Karpas-422 (cell line): Measurements from ENCODE around the gene GPSM1. TPM values are rescaled to one million over a fixed set of nuclear protein-coding genes. Genes with fewer than 3 reads are reported as not detected.

Experiments used
- DNase-seq: peaks from one replicate; pipeline ENCODE4 v3.0.0-alpha.2; 2015
- H2AFZ ChIP-seq: fragments of 200-600 bp; sonication (generic); 2 replicates; pipeline ENCODE4 v1.6.1; 2014; ENCODE audit warnings: antibody characterized with exemption, low read length, mixed read lengths
- H3K27ac ChIP-seq: fragments of 200-600 bp; sonication (generic); 2 replicates; pipeline ENCODE4 v1.5.1; 2014; ENCODE audit warnings: mild to moderate bottlenecking, low read length, moderate library complexity
- H3K27me3 ChIP-seq: fragments of 200-600 bp; sonication (generic); 2 replicates; pipeline ENCODE4 v1.6.1; 2014; ENCODE audit warnings: low read length, mixed read lengths
- H3K36me3 ChIP-seq: fragments of 200-600 bp; sonication (generic); 2 replicates; pipeline ENCODE4 v1.6.1; 2014; ENCODE audit warnings: low read length, mixed read lengths; ENCODE audit not compliant: insufficient read depth
- H3K4me1 ChIP-seq: fragments of 200-600 bp; sonication (generic); 2 replicates; pipeline ENCODE4 v1.6.1; 2014; ENCODE audit warnings: mild to moderate bottlenecking, low read length, mixed read lengths
- H3K4me2 ChIP-seq: fragments of 200-600 bp; sonication (generic); 2 replicates; pipeline ENCODE4 v1.6.1; 2014; ENCODE audit warnings: low read length, low read depth, mild to moderate bottlenecking; ENCODE audit not compliant: poor library complexity, severe bottlenecking
- H3K4me3 ChIP-seq: fragments of 200-600 bp; sonication (generic); 2 replicates; pipeline ENCODE4 v1.5.1; 2014; ENCODE audit warnings: mild to moderate bottlenecking, antibody characterized with exemption, low read length, mixed read lengths
- H3K79me2 ChIP-seq: fragments of 200-600 bp; sonication (generic); 2 replicates; pipeline ENCODE4 v1.6.1; 2014; ENCODE audit warnings: mild to moderate bottlenecking, low read length, mixed read lengths
- H3K9ac ChIP-seq: fragments of 200-600 bp; sonication (generic); 2 replicates; pipeline ENCODE4 v1.6.0; 2014; ENCODE audit warnings: low read length
- H3K9me2 ChIP-seq: fragments of 200-600 bp; sonication (generic), shearing (Covaris generic); replicated peaks from 2 replicates; pipeline ENCODE4 v1.6.0; 2014; ENCODE audit warnings: mild to moderate bottlenecking, low read length, moderate library complexity; ENCODE audit not compliant: insufficient read depth
- H3K9me3 ChIP-seq: fragments of 300-700, 200-600 bp; sonication (generic); 2 replicates; pipeline ENCODE4 v1.6.1; 2014; ENCODE audit warnings: low read length, mixed read lengths
- H4K20me1 ChIP-seq: fragments of 200-600 bp; sonication (generic); 2 replicates; pipeline ENCODE4 v1.6.1; 2014; ENCODE audit warnings: mild to moderate bottlenecking, antibody characterized with exemption, low read length, low read depth; ENCODE audit not compliant: insufficient read depth
- total RNA-seq: library from RNA; depleted of rRNA; stranded (reverse); fragments of >200 nt; shearing (Covaris generic); gene quantifications from 2 replicates; pipeline ENCODE4 v1.2.3, GENCODE V29; 2014; ENCODE audit warnings: low replicate concordance

Gene GPSM1
- total RNA-seq, 1 experiment from 2014 or later = 11.7 TPM

GRCh38 chr9:136294437-136294836 lies 32.9 kb upstream of the GPSM1 start:
- no peak for DNase-seq
- H2AFZ ChIP-seq = no peak overlapping the region
- no peak overlapping the region for H3K27ac ChIP-seq
- H3K4me3 ChIP-seq = no peak overlapping the region
- no peaks in the 10 kb centered on the region for H4K20me1 ChIP-seq
- no peaks in the 10 kb centered on the region for H3K36me3 ChIP-seq
- no peaks in the 10 kb centered on the region for H3K27me3 ChIP-seq
- peaks cover 4% of the 10 kb centered on the region; the same call in 1 of the 2 replicates for H3K9me3 ChIP-seq
- H3K9me2 ChIP-seq = no peaks in the 10 kb centered on the region
- H3K79me2 ChIP-seq = no peaks in the 10 kb centered on the region
- H3K9ac ChIP-seq = no peak overlapping the region
- H3K4me1 ChIP-seq = peaks cover 10% of the 10 kb centered on the region
- H3K4me2 ChIP-seq = no peak overlapping the region

GRCh38 chr9:136295055-136295454 lies 32.3 kb upstream of the GPSM1 start:
- H3K27me3 ChIP-seq = no peaks in the 10 kb centered on the region
- DNase-seq = no peak
- H3K4me1 ChIP-seq = peaks cover 5% of the 10 kb centered on the region
- H3K36me3 ChIP-seq = no peaks in the 10 kb centered on the region
- H3K4me2 ChIP-seq = no peak overlapping the region
- peaks cover 4% of the 10 kb centered on the region; the same call in 1 of the 2 replicates for H3K9me3 ChIP-seq
- no peaks in the 10 kb centered on the region for H4K20me1 ChIP-seq
- H3K27ac ChIP-seq = no peak overlapping the region
- no peak overlapping the region for H3K9ac ChIP-seq
- H3K9me2 ChIP-seq = no peaks in the 10 kb centered on the region
- H3K4me3 ChIP-seq = no peak overlapping the region
- H3K79me2 ChIP-seq = no peaks in the 10 kb centered on the region
- no peak overlapping the region for H2AFZ ChIP-seq

GRCh38 chr9:136295542-136296433 lies 31.6 kb upstream of the GPSM1 start:
- Histone ChIP-seq H3K9me2 (no peaks in the 10 kb centered on the region), H4K20me1 (no peaks in the 10 kb centered on the region), H3K9me3 (peaks cover 4% of the 10 kb centered on the region; the same call in 1 of the 2 replicates), H3K27ac (no peak overlapping the region), H3K36me3 (no peaks in the 10 kb centered on the region), H3K79me2 (no peaks in the 10 kb centered on the region), H2AFZ (no peak overlapping the region), H3K4me2 (no peak overlapping the region), H3K9ac (no peak overlapping the region), H3K4me1 (peaks cover 5% of the 10 kb centered on the region), H3K4me3 (no peak overlapping the region), H3K27me3 (no peaks in the 10 kb centered on the region)
- DNase-seq = no peak

GRCh38 chr9:136296434-136297015 lies 30.8 kb upstream of the GPSM1 start:
- Histone ChIP-seq H3K4me3 (no peak overlapping the region), H3K9me3 (peaks cover 4% of the 10 kb centered on the region; the same call in 1 of the 2 replicates), H3K9ac (no peak overlapping the region), H3K27ac (no peak overlapping the region), H2AFZ (no peak overlapping the region), H3K79me2 (no peaks in the 10 kb centered on the region), H3K9me2 (no peaks in the 10 kb centered on the region), H3K27me3 (no peaks in the 10 kb centered on the region), H4K20me1 (no peaks in the 10 kb centered on the region), H3K4me2 (no peak overlapping the region), H3K36me3 (no peaks in the 10 kb centered on the region), H3K4me1 (peaks cover 5% of the 10 kb centered on the region)
- DNase-seq = no peak

GRCh38 chr9:136297016-136297691 lies 30.2 kb upstream of the GPSM1 start:
- Histone ChIP-seq H3K9me2 (no peaks in the 10 kb centered on the region), H3K9ac (no peak overlapping the region), H3K79me2 (no peaks in the 10 kb centered on the region), H3K27ac (no peak overlapping the region), H3K27me3 (no peaks in the 10 kb centered on the region), H3K4me1 (peaks cover 5% of the 10 kb centered on the region), H3K4me2 (no peak overlapping the region), H3K36me3 (no peaks in the 10 kb centered on the region), H3K9me3 (peaks cover 4% of the 10 kb centered on the region; the same call in 1 of the 2 replicates), H2AFZ (no peak overlapping the region), H4K20me1 (no peaks in the 10 kb centered on the region), H3K4me3 (no peak overlapping the region)
- no peak for DNase-seq

- Histone ChIP-seq H3K27me3 (no peaks in the 10 kb centered on the region), H3K4me2 (no peak overlapping the region), H3K9me2 (no peaks in the 10 kb centered on the region), H3K4me3 (no peak overlapping the region), H3K27ac (no peak overlapping the region), H2AFZ (no peak overlapping the region), H3K9me3 (peaks cover 4% of the 10 kb centered on the region; the same call in 1 of the 2 replicates), H4K20me1 (no peaks in the 10 kb centered on the region), H3K36me3 (no peaks in the 10 kb centered on the region), H3K9ac (no peak overlapping the region), H3K4me1 (peaks cover 5% of the 10 kb centered on the region), H3K79me2 (no peaks in the 10 kb centered on the region)
- no peak for DNase-seq
These were observed 29.3 kb upstream of the GPSM1 start for GRCh38 chr9:136297766-136298735.

- Histone ChIP-seq H3K4me1 (peaks cover 5% of the 10 kb centered on the region), H3K79me2 (no peaks in the 10 kb centered on the region), H3K9me3 (no peaks in the 10 kb centered on the region; the same call in 1 of the 2 replicates), H3K27ac (no peak overlapping the region), H3K27me3 (no peaks in the 10 kb centered on the region), H3K4me2 (no peak overlapping the region), H3K36me3 (no peaks in the 10 kb centered on the region), H3K9me2 (no peaks in the 10 kb centered on the region), H2AFZ (no peak overlapping the region), H3K4me3 (no peak overlapping the region), H3K9ac (no peak overlapping the region), H4K20me1 (no peaks in the 10 kb centered on the region)
- DNase-seq = no peak
These were observed 28.2 kb upstream of the GPSM1 start for GRCh38 chr9:136299116-136299515.
